Keratinocyte (primary cell): ENCODE data around the gene MARCHF3. TPM values are rescaled to one million over a fixed set of nuclear protein-coding genes. Genes with fewer than 3 reads are reported as not detected.

Experiments
- DNase-seq: peaks from one replicate; pipeline ENCODE4 v3.0.0-alpha.2; 2011; ENCODE audit warnings: low read depth, missing footprints, low spot score
- FAIRE-seq: peaks from 2 replicates; lab custom pipeline; 2011; peaks lifted over from hg19 to GRCh38; lab: Jason Lieb, UNC
- H2AFZ ChIP-seq: 2 replicates; pipeline ENCODE4 v1.6.0; 2012; ENCODE audit warnings: low read length, control low read depth, inconsistent platforms; ENCODE audit not compliant: control insufficient read depth
- H3K27ac ChIP-seq: 2 replicates; pipeline ENCODE4 v1.5.1; 2011; ENCODE audit warnings: low read length; ENCODE audit not compliant: control insufficient read depth, insufficient read depth
- H3K27me3 ChIP-seq: 3 replicates; pipeline ENCODE4 v1.6.0; 2011; ENCODE audit warnings: low read length; ENCODE audit not compliant: control insufficient read depth, insufficient read depth; ENCODE audit errors: extremely low read depth
- H3K36me3 ChIP-seq, 2 experiments: 2 replicates in 1 of 2; 3 replicates in 1 of 2; pipeline ENCODE4 v1.5.1; 2011; ENCODE audit warnings: low read length in 2 of 2, mild to moderate bottlenecking in 1 of 2; ENCODE audit not compliant: control insufficient read depth in 2 of 2, insufficient read depth in 2 of 2; ENCODE audit errors: extremely low read depth in 1 of 2
- H3K4me1 ChIP-seq: 3 replicates; pipeline ENCODE4 v1.5.1; 2011; ENCODE audit warnings: low read length; ENCODE audit not compliant: control insufficient read depth, insufficient read depth; ENCODE audit errors: extremely low read depth
- H3K4me2 ChIP-seq: 3 replicates; pipeline ENCODE4 v1.6.0; 2011; ENCODE audit warnings: low read depth, low read length; ENCODE audit not compliant: control insufficient read depth, insufficient read depth; ENCODE audit errors: extremely low read depth
- H3K4me3 ChIP-seq, 3 experiments: fragments of 200-600 bp in 1 of 3; sonication (generic) in 1 of 3; 2 replicates in 2 of 3; 3 replicates in 1 of 3; pipeline ENCODE4 v1.5.1; 2011 to 2016; ENCODE audit warnings: low read length in 3 of 3, mild to moderate bottlenecking in 3 of 3, control low read depth in 2 of 3, inconsistent platforms in 1 of 3, low read depth in 1 of 3, mixed read lengths in 1 of 3, mixed run types in 1 of 3, moderate library complexity in 1 of 3; ENCODE audit not compliant: control insufficient read depth in 2 of 3, insufficient read depth in 2 of 3; ENCODE audit errors: extremely low read depth in 1 of 3
- H3K79me2 ChIP-seq: 2 replicates; pipeline ENCODE4 v1.6.0; 2012; ENCODE audit warnings: low read length; ENCODE audit not compliant: control insufficient read depth, insufficient read depth
- H3K9ac ChIP-seq: 3 replicates; pipeline ENCODE4 v1.6.0; 2011; ENCODE audit warnings: low read length; ENCODE audit not compliant: control insufficient read depth, insufficient read depth; ENCODE audit errors: extremely low read depth
- H3K9me1 ChIP-seq: 3 replicates; pipeline ENCODE4 v1.6.0; 2011; ENCODE audit warnings: low read length; ENCODE audit not compliant: control insufficient read depth, insufficient read depth; ENCODE audit errors: extremely low read depth
- H3K9me3 ChIP-seq: 2 replicates; pipeline ENCODE4 v1.5.1; 2012; ENCODE audit warnings: low read depth, low read length; ENCODE audit not compliant: control insufficient read depth
- H4K20me1 ChIP-seq: 3 replicates; pipeline ENCODE4 v1.6.0; 2011; ENCODE audit warnings: low read length; ENCODE audit not compliant: control insufficient read depth, insufficient read depth; ENCODE audit errors: extremely low read depth
- CTCF ChIP-seq, 3 experiments: IDR thresholded peaks in 1 of 3; conservative IDR thresholded peaks in 1 of 3; optimal IDR thresholded peaks in 1 of 3; 2 replicates in 2 of 3; 3 replicates in 1 of 3; pipeline versions ENCODE3 to v1.5.1; 2011; ENCODE audit warnings: low read length in 3 of 3, mild to moderate bottlenecking in 3 of 3, moderate library complexity in 2 of 3, control low read depth in 1 of 3, inconsistent platforms in 1 of 3; ENCODE audit not compliant: insufficient read depth in 2 of 3; ENCODE audit errors: extremely low read depth in 1 of 3
- EZH2 ChIP-seq: IDR thresholded peaks from one replicate; pipeline ENCODE4 v1.6.1; 2012; ENCODE audit warnings: inconsistent platforms, mild to moderate bottlenecking, low read length, moderate library complexity
- dilution Hi-C: fragments of 300-500 bp; cut with MboI; formaldehyde crosslinking; loops from one replicate; pipeline ENCODE4 v1.7.0; 2020; ENCODE audit warnings: low sequenced_read_pairs; ENCODE audit not compliant: extremely low pct_ligation_motif_present
- polyA plus RNA-seq, 5 experiments: library from polyadenylated mRNA; depleted of rRNA in 3 of 5; stranded (reverse) in 3 of 5; stranded (forward) in 1 of 5; unstranded in 1 of 5; fragments of >200 nt; gene quantifications; 1 replicate in 1 of 5; 2 replicates in 3 of 5; 3 replicates in 1 of 5; pipeline versions ENCODE4 v1.2.1 to v1.2.3, GENCODE V29; 2011 to 2012; ENCODE audit warnings: missing spikeins in 2 of 5, low read depth in 1 of 5, low replicate concordance in 1 of 5

MARCHF3 gene
- polyA plus RNA-seq, 1 donor (not counting 4 experiments of a cell fraction or from before 2014, with no cell fraction given), result 0.45 TPM

- Histone ChIP-seq H3K9me3 (no peaks in the 10 kb centered on the region), H3K4me1 (no peaks in the 10 kb centered on the region), H3K27me3 (no peaks in the 10 kb centered on the region), H3K4me3 (no peak overlapping the region), H3K4me2 (no peak overlapping the region), H4K20me1 (no peaks in the 10 kb centered on the region), H3K9me1 (no peaks in the 10 kb centered on the region), H2AFZ (no peak overlapping the region), H3K79me2 (no peaks in the 10 kb centered on the region), H3K36me3 (no peaks in the 10 kb centered on the region), H3K27ac (no peak overlapping the region), H3K9ac (no peak overlapping the region)
- no peak for FAIRE-seq
- DNase-seq, result no peak
- TF ChIP-seq CTCF (optimal IDR thresholded peaks at IDR 0.05 in 1 of 3, IDR thresholded peaks at IDR 0.05 in 1 of 3, conservative IDR thresholded peaks at IDR 0.05 in 1 of 3; ENCODE audit: extremely low read depth in 1 of 3, insufficient read depth in 2 of 3, low read length in 3 of 3) (no peak), EZH2 (no peak)
- dilution Hi-C loops, result no loop called here
Observed at GRCh38 chr5:126981701-126982100, 48.7 kb downstream of the MARCHF3 start.

GRCh38 chr5:126981222-126981621 is 49.1 kb downstream of the MARCHF3 start:
- Histone ChIP-seq H3K9me1 (no peaks in the 10 kb centered on the region), H3K4me1 (no peaks in the 10 kb centered on the region), H3K4me2 (no peak overlapping the region), H3K9me3 (no peaks in the 10 kb centered on the region), H3K36me3 (no peaks in the 10 kb centered on the region), H3K27me3 (no peaks in the 10 kb centered on the region), H3K79me2 (no peaks in the 10 kb centered on the region), H4K20me1 (no peaks in the 10 kb centered on the region), H2AFZ (no peak overlapping the region), H3K27ac (no peak overlapping the region), H3K9ac (no peak overlapping the region), H3K4me3 (no peak overlapping the region)
- DNase-seq (no peak), FAIRE-seq (no peak)
- dilution Hi-C loops, result no loop called here
- TF ChIP-seq CTCF (optimal IDR thresholded peaks at IDR 0.05 in 1 of 3, IDR thresholded peaks at IDR 0.05 in 1 of 3, conservative IDR thresholded peaks at IDR 0.05 in 1 of 3; ENCODE audit: extremely low read depth in 1 of 3, insufficient read depth in 2 of 3, low read length in 3 of 3) (no peak), EZH2 (no peak)
